ENCODE data around the gene PAAF1.
A peak's percentile ranks its signal among the peaks of the same experiment; 100 is the strongest.

Gene PAAF1

DNA sequence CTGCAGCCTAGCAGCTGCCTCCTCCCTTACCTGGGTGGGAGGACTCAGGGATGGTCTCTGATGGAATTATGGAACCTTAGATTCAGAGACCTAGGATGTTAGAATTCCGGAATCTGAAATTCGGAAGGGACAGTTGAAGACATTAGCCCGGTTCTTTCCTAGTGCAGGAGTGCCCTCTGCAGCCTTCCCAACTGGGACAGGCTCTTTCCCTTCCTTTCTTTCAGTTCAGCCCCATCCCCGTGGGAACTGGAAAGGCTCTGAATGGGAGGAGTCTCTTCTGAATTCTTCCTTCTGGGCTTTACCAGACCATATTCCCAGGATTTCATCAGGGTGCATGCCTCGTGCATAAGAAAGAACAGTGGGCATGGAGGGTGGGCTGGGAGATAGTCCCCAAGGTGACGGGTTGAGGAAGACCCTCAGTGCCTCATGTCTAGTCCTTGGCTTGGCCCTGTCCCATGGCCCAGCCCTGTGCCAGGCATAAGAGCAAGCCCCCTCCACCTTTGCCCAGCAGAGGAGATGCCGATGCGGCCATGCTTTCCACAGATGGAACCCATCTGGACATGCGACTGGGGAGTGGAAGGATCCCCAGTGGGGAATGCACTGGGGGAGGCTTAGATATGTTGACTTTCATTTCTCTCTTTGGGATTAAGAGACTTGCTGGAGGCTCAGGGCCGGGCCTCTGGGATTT is 88.4 kb downstream of the PAAF1 start:
- DNase-seq, result peak in 1 of 42 donors; percentile 26
- intact Hi-C loops (cut with DNase I), result no loop called here

DNA sequence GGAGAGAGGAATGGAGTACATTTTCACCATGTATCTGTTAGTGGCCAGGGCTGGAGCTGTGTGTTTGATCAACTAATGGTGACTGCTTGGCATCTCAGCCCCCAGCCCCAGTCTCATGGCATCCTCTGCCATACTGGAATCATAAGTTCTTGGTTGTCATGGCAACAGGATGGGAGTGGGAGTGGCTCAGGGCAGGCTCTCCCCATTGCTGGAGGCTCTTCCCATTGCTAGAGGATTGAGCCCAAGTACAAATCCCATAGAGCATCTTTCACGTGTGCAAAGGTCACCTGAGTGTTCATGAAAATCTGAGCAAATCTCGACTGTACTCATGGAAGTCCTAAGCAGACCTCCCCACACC is 88.9 kb downstream of the PAAF1 start:
- intact Hi-C loops (cut with DNase I), result no loop called here
- no peak for DNase-seq

DNA sequence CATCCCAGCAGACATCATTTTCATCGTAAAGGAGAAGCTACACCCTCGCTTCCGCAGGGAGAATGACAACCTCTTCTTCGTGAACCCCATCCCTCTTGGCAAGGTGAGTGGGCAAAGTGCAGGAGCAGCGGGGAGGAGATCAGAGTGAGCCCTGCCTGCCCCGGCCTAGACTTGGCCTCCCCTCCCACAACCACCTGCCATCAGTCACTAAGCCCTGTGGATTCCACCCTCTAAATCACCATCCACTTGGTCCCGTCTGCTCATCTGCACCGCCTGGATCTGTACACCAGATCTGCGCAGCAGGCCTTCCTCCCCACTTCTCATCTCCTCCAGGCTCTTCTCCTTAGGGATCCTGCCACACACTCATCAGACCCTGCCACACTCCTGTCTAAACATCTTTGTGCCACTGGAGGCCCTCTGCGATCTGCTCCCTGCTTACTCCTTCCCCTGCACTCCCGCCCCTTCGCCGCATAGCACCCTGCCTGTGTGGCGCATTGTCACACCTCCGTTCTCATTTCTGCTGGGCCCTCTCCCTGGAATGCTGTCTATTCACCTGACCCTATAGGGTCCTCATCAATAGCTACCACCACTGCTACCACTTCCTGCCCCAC is 91.7 kb downstream of the PAAF1 start:
- intact Hi-C loops (cut with DNase I), result no loop called here
- no peak for DNase-seq

DNA sequence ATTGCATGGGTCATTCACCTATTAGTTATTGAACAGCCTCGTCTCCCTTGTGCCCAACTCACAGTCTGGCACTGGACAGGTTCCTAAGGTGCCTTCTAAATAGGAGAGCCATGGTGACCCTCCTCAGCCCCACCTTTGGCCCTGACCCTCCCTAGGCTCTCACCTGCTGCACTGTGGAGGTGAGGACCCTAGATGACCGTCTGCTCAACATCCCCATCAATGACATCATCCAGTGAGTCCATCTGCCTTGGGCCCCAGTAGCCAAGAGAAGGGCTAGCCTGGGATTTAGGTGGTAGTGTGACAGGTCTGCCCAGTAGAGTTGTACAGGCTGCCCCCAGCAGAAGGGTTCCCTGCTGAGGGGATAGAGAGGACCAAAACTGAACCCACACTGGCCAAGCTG is 92.3 kb downstream of the PAAF1 start:
- intact Hi-C loops (cut with DNase I), result no loop called here
- no peak for DNase-seq

DNA sequence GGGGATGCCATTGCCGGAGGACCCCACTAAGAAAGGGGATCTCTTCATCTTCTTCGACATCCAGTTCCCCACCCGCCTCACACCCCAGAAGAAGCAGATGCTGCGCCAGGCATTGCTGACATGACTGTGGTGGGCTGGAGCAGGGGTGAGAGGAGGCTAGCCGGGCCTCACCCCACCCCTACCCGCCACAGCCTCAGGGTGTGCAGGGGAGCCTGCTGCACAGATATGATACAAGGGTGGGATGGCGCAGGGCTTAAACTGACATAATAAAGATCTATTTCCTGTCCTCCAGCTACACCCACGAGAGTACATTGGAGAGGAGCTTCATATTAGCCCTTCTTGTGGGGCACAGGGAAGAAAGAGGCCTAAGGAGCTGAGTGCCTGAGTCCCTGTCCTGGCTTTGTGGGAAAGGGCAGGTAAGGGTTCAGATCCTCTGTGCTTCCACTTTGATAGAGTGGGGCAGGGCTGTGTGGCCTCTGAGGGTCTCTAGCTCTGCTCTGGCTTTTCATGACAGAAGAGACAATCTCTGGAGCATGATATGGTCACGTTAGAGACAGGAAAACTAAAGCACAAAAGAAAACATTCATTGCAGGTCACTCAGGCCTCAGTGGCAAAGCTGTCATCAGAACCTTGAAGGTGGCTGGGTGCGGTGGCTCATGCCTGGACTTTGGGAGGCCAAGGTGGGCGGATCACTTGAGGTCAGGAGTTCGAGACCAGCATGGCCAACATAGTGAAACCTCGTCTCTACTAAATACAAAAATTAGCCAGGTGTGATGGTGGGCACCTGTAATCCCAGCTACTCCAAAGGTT is 93.4 kb downstream of the PAAF1 start:
- intact Hi-C loops (cut with DNase I), result no loop called here
- no peak for DNase-seq

DNA sequence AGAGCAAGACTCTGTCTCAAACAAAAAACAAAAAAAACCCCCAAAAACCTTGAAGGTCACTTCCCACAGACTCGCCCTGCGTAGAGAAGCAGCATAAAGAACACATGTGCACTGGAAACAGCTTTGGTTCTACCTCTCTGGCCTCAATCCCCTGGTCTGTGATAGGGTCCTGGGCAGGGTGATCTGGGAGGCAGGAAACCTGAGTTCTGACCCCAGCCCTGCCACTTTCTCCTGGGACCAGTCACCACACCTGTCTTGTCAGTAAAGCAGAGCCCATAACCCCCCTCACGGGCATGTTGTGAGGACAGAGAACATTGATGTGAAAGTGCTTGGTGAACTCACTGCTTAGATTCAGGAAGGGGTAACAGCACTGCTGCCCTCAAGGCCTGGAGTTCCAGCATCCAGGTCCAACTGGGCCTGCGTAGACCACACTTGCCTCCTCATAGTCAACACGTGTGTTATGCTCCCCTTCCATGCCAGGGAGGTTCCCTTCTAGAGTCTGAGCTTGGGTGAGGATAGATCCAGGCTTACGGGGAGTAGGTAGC is 94.4 kb downstream of the PAAF1 start:
- intact Hi-C loops (cut with DNase I), result no loop called here
- peak in 1 of 42 donors; percentile 0 for DNase-seq

DNA sequence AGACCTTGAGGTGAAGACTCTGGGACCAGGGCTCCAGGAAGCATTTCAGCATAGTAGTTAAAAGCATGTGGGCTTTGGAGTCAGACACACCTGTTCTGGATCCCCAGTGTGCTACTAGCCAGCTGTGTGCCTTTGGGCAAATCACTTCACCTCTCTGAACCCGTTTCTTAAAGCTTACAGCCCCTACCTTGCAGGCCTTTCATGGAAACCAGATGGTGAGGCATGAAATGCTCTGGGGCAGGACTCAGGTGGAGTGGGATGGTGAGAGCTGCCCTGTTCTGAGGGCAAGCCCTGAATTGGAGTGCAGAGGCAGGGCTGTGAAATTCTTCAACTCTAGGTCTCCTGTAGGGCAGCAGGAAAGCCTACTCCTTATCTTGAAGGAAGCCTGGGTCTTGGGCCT is 95.4 kb downstream of the PAAF1 start:
- intact Hi-C loops (cut with DNase I), result no loop called here
- no peak for DNase-seq

DNA sequence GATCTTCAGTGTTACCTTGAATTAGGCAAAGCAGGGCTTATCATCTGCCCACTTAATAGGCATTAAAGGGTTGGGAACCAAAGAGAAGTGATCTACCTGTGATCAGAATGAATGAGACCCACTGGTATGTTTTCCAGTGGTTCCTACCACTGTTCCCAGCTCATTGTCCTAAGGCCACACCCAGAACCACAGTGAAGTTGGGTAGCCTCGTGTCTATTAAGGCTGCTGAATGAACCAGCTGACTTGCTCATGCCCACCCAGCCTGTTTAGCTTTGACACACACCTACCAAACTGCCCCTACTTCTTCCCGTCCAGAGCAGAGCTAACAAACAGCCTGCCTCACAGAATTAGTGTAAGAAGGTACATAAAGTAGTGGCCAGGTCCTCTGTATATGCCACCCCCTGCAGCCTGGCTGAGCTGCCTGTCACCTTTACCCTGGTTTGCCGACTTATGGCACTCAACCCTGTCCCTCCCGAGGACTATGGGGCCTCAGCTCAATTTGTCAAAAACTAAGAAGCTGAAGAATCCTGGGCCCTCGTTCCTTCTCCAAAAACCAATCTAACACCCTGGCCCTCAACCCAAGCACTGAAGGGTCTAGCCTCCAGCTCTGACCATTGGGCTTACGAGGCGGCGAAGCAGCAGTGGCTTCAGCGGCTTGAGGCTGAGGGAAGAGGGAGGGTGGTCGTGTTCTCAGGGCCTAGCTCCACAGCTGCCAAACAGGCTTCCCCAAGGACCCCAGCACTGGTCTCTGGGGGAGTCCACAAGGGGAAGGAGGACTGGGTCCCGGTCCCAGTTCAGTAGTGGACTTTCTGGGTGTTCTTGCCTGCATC is 96.0 kb downstream of the PAAF1 start:
- intact Hi-C loops (cut with DNase I), result no loop called here
- no peak for DNase-seq

DNA sequence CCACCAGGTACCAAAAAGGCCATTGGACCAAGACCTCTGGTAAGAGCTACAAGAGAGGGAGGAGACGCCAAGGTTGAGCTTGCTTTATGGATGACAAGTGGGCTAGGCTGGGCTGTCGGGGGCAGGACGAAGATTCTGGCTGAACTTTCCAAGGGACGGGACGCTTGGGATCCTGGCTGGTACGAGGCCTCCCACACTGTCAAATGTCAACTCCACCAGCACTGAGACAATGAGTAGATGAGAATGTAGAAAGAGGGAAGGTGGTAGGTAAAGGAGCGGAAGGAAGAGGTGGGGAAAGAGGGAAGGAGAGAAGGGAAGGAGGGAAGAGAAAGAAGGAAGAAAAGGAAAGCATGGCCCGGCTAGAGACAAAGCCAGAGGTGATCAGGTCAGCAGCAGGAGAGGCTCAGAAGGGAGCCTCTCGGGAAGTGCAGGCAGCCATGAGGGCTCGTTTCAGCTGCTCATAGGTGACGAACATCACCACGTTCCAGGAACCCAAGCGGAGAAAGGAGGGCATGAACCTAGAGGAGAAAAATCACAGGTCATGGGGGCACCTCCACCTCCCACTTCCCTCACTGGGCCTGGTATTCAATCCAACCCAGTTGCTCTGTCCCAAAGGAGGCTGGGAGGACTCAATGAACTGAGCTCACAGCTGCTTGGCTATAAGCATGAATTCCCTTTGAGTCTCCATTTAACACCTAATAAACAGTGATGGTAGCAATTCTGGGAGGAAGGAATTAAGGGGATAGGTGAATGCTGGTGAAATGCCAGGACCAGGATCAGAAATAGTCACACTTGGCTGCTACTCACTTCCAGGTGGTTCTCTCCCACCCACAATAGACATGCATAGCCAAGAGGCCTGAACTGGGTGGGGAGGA is 98.0 kb downstream of the PAAF1 start:
- no peak for DNase-seq
- intact Hi-C loops (cut with DNase I), result no loop called here

DNA sequence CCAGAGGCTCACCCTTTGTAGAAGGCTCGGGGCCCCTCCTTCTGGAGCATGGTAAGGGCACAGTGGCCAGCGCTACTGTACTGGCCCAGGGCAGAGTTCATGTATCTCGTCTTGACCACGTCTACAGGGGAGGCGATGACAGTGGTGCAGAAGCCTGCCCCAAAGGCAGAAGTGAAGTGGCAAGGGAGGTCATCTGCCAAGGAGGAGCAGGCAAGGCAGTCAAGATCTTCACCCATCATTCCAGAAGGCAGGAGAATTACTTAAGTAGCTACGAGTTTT is 98.6 kb downstream of the PAAF1 start:
- intact Hi-C loops (cut with DNase I), result no loop called here
- no peak for DNase-seq

DNA sequence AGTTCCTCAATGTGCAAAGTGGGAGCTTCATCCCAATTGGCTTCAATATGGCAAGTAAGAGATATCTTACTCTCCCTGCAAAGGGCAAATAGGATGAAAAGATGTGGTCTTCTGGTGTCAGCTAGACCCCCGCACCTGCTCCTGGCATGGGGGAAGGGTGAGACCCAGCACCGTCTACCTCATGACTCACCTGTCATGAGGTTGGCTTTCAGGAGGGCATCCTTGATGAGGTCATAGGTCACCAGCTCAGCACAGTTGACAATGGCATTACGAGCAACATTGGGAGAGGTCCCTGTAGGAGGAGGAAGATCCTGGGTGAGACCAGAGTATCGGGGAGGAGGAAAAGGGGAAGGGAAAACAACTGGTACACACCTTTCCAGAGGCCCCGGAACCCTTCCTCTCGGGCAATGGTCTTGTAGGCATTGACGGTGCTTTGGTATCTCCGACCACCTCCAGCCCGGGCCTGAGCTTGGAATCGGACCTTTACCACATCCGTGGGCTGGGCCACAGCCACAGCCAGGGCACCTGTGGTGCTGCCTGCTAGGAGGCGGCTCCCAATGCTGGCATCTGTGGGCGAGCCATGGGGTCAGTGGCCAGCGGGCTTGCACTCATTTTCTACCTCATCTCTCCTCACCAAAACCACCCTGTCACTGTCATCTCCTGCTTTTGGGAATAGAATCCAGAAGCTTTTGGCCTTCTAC is 99.8 kb downstream of the PAAF1 start:
- no peak for DNase-seq
- intact Hi-C loops (cut with DNase I), result no loop called here

DNA sequence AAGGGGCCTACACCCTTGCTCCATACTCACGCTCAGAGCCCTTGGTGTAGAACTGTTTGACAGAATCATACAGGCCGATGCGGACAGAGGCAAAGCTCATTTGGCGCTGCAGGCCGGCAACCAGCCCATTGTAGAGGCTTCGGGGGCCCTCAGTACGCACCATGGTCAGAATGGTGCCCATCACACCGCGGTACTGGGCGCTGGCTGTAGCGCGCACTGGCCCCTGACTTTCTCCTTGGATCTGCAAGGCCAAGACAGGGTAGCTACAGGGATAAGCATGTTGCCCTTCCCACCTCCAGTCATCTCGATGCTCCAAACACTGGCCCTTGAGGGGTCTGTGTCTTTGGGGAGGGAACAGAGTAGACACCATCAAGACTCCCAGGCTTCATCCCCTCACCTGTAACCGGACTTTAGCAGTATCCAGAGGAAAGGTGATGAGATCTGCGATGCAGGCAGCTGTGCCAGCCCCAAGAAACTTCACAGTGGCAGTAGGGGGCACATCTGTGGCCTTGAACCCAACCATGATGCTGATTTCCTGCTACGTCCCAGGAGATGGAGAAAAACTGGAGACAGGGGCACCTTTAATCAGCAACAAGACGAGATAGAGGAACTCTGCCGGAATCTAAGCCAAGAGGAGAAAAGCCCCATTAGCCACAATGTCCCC is 101.2 kb downstream of the PAAF1 start:
- intact Hi-C loops (cut with DNase I), result no loop called here
- DNase-seq, result no peak

DNA sequence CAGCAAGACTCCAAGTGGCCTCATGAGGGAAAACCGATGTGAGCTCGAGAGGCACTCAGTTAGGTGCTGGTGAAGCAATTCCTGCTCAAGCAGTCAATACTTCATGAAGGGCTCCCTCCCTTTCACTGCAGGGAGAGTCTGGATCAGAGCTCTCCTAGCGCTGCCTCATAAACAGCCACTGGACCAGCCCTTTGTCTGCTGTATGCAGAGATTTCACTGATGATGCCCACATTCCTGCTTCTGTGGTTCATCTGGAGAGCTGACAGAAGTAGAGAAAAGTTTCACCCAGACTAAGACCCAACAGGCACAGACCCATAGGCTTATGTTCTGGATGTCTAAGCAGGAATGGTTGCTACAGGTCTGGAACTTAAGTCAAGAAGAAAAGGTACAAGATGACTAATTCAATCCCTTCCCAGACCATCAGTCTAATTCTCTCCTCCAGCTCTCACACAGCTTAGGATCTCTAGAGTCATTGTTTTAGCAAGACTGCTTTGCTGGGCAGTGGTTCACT is 101.8 kb downstream of the PAAF1 start:
- intact Hi-C loops (cut with DNase I), result no loop called here
- no peak for DNase-seq

DNA sequence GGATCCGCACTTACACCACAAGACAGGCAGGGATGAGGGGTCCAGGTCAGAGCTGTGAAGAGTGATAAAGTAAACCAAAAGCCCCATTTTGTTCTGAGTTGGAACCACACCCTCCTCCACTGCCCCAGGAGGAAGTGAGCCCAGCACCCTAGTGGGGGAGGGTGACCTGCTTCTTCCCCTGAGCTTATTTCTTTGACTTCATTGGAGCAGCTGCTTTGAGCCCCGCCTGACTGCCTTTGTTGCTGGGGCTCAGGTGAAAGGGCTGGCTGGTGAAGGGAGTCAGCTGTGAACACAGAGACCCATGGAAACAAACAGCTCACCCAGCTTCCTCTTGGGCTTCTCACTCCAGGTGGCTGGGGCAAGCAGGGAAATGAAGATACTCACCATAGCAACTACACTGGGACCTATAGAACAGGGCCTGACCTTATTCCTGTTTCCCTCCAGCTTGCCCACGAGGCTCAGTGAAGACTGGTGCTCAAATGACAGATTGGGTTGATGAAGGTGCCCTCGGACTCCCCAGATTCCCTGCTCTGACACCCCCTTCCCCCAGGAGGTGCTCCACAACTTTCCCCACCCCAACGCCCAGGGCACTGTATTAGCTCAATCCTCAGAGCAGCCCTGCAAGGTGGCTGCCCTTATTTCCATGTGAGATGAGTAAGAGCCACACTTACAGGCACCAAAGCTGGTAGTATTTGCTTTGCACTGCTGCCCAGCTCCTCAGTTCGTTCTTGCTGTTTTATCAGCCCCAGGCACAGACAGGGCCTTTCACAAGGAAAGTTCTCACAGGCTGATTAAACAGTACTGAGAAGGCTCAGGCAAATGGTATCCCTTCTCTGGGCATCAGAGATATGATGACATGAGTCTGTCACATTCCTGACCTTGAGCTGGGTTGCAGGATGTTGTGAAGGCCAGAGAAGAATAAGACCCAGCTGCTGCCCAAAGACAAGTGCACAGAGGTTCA is 103.5 kb downstream of the PAAF1 start:
- intact Hi-C loops (cut with DNase I), result loop anchor here (5.0 kb wide), 1 partner anchor 187 kb away; no protein-coding TSS in a partner anchor

More for the DNA sequence above, 103.5 kb downstream of the PAAF1 start:
- DNase-seq, result peak in 9 of 42 donors; percentile 6 to 55 (median 35)
